ENCODE data around the gene ZBTB9.
A peak's percentile ranks its signal among the peaks of the same experiment; 100 is the strongest.

Gene ZBTB9

DNA sequence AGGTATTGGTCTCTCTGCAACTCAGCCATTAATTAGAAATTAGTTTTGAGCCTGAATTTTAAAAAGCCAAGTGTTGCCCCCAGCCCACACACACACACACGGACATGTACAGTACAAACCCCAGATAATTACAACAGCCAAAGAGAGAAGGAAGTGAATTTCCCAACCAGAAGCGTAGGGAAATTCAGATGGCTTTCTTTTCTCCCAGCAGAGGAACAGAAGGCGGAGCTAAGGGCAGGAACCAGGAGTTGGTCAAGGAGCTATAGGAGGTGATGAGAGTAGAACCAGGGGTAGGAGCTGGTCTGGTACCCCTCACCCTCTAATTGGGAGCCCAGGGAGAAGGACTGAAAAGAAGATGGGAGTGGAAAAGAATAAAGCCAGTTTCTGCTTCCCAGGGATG is 3.9 kb upstream of the ZBTB9 start:
- no peak overlapping the region for H3K4me3 ChIP-seq (ENCODE audit: control insufficient read depth, low read depth, low read length)
- no peak for DNase-seq (ENCODE audit: low read depth)
- TF ChIP-seq, protein P1, sequence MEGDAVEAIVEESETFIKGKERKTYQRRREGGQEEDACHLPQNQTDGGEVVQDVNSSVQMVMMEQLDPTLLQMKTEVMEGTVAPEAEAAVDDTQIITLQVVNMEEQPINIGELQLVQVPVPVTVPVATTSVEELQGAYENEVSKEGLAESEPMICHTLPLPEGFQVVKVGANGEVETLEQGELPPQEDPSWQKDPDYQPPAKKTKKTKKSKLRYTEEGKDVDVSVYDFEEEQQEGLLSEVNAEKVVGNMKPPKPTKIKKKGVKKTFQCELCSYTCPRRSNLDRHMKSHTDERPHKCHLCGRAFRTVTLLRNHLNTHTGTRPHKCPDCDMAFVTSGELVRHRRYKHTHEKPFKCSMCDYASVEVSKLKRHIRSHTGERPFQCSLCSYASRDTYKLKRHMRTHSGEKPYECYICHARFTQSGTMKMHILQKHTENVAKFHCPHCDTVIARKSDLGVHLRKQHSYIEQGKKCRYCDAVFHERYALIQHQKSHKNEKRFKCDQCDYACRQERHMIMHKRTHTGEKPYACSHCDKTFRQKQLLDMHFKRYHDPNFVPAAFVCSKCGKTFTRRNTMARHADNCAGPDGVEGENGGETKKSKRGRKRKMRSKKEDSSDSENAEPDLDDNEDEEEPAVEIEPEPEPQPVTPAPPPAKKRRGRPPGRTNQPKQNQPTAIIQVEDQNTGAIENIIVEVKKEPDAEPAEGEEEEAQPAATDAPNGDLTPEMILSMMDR (conservative IDR thresholded peaks at IDR 0.05; ENCODE audit: control insufficient read depth, insufficient read depth, low read depth, low read length) = no peak

DNA sequence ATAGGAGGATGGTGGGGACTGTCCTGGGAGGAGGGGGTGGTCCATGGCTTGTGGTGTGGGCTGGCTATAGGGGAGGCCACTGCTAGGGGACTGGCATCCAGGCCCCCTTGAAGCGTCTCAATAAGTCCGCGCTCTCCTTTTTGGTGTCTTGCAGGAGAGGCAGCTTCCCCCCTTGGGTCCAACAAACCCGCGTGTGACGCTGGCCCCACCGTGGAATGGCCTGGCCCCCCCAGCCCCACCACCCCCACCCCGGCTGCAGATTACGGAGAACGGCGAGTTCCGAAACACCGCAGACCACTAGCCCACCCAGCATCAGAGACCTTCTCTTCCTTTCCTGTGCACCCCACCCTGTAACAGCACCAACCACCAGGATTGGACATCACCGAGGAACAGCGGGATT is 2.8 kb upstream of the ZBTB9 start:
- no peak for DNase-seq (ENCODE audit: low read depth)
- TF ChIP-seq, protein P1 (conservative IDR thresholded peaks at IDR 0.05; ENCODE audit: control insufficient read depth, insufficient read depth, low read depth, low read length) = no peak
- H3K4me3 ChIP-seq (ENCODE audit: control insufficient read depth, low read depth, low read length) = no peak overlapping the region

- no peak for DNase-seq (ENCODE audit: low read depth)
- TF ChIP-seq, protein P1 (conservative IDR thresholded peaks at IDR 0.05; ENCODE audit: control insufficient read depth, insufficient read depth, low read depth, low read length) = no peak
- H3K4me3 ChIP-seq (ENCODE audit: control insufficient read depth, low read depth, low read length) = no peak overlapping the region
These were observed 1.9 kb upstream of the ZBTB9 start for GRCh38 chr6:33452496-33452895.

DNA sequence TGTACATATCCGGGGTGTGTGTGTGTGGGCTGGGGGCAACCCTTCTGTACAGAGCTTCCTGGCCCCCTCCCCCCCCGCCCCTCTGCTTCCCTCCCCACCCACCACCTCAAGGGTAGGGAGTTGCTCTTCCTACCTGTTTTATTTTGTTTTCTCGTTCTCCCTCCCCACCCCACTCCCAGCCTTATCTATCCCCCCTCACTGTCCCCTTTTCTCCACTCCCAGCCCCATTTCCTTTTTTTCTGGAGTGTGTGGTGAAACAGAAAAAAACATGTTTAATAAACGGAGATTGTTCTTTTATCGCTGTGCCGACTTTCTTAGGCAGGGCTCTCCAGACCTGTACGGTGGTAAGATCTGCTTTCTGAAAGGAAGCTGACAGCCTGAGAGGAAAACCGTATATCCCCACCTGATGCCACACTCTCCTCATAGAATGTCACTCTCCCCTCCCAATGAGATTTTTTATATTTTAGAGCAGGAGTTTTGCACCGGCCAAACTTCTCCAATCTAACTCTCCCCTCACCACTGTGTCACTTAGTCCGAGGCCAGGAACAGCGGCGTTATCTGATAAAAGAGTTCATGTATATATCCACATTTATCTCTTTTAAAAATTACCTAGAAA is 875 bp upstream of the ZBTB9 start:
- TF ChIP-seq, protein P1 (conservative IDR thresholded peaks at IDR 0.05; ENCODE audit: control insufficient read depth, insufficient read depth, low read depth, low read length) = no peak
- DNase-seq (ENCODE audit: low read depth) = peak; percentile 8
- H3K4me3 ChIP-seq (ENCODE audit: control insufficient read depth, low read depth, low read length) = peak overlapping the region; percentile 92

GRCh38 chr6:33455051-33455450 is 675 bp downstream of the ZBTB9 start:
- TF ChIP-seq, protein P1 (conservative IDR thresholded peaks at IDR 0.05; ENCODE audit: control insufficient read depth, insufficient read depth, low read depth, low read length) = no peak
- H3K4me3 ChIP-seq (ENCODE audit: control insufficient read depth, low read depth, low read length) = peak overlapping the region; percentile 92
- no peak for DNase-seq (ENCODE audit: low read depth)

DNA sequence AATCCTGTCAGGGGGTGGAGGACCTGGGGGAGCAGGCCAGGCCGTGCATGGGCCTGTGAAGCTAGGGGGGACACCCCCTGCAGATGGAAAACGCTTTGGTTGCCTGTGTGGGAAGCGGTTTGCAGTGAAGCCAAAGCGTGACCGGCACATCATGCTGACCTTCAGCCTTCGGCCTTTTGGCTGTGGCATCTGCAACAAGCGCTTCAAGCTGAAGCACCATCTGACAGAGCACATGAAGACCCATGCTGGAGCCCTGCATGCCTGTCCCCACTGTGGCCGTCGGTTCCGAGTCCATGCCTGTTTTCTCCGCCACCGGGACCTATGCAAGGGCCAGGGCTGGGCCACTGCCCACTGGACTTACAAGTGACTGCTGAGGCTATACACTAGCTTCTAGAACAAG is 1.8 kb downstream of the ZBTB9 start:
- TF ChIP-seq, protein P1 (conservative IDR thresholded peaks at IDR 0.05; ENCODE audit: control insufficient read depth, insufficient read depth, low read depth, low read length) = no peak
- DNase-seq (ENCODE audit: low read depth) = no peak

GRCh38 chr6:33458676-33459075 is 4.3 kb downstream of the ZBTB9 start:
- no peak for DNase-seq (ENCODE audit: low read depth)
- H3K4me3 ChIP-seq (ENCODE audit: control insufficient read depth, low read depth, low read length) = no peak overlapping the region
- TF ChIP-seq, protein P1 (conservative IDR thresholded peaks at IDR 0.05; ENCODE audit: control insufficient read depth, insufficient read depth, low read depth, low read length) = no peak

More for the DNA sequence above, 1.8 kb downstream of the ZBTB9 start:
- H3K4me3 ChIP-seq (ENCODE audit: control insufficient read depth, low read depth, low read length) = no peak overlapping the region
